Skin of body (tissue), 2 donors: ENCODE data around the gene KLHDC9. TPM values are rescaled to one million over a fixed set of nuclear protein-coding genes. Genes with fewer than 3 reads are reported as not detected.
"Not testable (repeated sequence)": the region's sequence is repeated elsewhere in the genome, so short reads cannot be mapped to it uniquely, and the experiment has no call there.

Source experiments
- DNase-seq: peaks from one replicate; lab custom pipeline; 2025; lab: John Stamatoyannopoulos, UW
- total RNA-seq: library from RNA; depleted of rRNA; stranded (reverse); fragments of >200 nt; gene quantifications from one replicate; pipeline ENCODE4 v1.2.3, GENCODE V29; 2014

KLHDC9 gene
- total RNA-seq, 1 donor from 2014 or later, result not detected

DNA sequence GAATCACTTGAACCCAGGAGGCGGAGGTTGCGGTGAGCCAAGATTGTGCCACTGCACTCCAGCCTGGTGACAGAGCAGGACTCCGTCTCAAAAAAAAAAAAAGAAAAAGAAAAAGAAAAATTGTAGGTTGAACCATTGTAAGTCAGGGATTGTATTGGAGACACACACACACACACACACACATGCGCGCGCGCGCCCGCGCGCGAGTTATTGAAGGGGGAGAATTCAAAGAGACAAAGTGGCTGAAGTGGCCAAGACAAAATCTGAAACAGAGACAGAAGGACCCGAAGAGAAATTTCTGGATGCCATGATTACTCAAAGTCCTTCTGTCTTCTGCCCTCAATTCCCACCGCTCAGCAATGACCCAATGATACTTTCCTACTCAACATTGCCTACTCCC, 3.7 kb upstream of the KLHDC9 start:
- no peak for DNase-seq

DNA sequence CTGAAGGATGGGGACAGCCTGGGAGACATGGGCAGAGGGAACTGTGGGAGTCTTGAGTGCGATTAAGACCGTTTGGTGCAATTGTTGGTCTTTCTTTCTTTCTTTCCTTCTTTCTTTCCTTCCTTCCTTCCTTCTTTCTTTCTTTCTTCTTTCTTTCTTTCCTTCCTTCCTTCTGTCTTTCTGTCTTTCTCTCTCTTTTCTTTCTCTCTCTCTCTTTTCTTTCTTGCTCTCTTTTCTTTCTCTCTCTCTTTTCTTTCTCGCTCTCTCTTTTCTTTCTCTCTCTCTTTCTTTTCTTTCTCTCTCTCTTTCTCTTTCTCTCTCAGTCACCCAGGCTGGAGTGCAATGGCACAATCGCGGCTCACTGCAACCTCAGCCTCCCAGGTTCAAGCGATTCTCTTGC, 2.9 kb upstream of the KLHDC9 start:
- DNase-seq, result no peak

DNA sequence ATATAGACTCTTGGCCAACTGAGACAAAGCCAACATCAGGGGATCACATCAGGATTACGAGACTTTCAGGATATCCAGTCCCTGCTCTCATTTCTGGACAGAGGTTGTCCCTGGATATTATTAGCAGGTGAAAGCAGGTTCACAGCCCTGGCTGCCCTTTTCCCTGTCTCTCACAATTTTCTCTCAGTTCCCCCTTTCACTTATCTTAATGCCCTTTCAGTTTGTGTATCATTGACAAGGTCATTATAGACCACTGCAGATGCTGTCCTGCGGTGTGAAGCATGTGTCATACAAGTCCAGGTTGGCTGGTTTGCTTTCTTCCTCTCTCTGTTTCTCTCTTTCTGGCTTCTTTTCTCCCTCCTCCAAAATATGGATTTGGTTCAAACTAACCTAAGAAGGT, 2.1 kb upstream of the KLHDC9 start:
- no peak for DNase-seq

DNA sequence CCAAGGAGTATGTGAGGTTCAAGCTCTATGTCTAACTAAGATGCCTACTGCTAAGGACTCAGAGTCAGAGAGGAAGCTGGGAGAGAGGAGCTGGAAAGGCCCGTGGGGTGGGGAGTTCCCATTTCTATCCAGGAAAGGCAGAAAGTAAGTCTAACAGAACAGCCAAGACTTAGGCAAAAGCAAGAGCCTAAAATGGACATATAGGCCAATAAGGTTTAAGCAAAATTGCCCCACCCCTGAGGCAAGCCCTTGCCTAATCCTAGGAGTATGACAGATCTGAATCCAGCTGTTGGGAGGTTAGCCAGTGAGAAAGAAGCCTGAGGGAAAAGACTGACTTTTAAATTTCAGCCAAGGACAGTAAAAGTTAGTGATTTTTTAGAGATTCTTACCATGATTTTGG, 1.6 kb upstream of the KLHDC9 start:
- DNase-seq, result peak; percentile 43

DNA sequence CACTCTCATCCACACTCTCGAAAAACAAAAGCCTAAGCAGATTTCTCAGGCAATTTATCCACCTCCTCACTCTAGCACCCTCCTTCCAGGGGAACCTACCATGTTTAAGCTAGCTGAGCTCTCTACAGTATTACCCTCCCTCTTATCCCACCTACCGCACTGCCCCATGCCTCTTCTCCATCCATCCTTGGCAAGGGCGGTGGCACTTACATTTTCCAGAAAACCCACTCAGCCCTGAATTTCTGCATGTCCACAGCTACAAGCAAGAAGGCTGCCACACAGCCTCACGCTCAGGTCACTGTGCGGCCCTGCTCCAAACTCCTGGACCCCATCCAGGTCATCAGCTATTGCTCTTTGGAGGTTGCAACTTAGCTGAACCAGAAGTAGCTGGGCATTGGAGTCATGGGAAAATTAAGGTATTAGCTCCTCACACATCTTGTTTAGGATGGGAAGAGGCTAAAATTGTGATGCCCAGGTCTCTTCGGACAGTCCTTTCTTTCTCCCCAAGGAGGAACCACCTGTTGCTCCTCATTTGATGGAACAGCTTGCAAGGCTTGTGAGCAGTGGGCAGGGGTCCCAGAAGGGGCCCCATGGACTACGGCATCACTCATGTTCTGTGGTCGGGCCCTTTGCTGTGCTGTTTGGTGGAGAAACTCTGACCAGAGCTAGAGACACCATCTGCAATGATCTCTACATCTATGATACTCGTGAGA, 1.1 kb downstream of the KLHDC9 start:
- no peak for DNase-seq

DNA sequence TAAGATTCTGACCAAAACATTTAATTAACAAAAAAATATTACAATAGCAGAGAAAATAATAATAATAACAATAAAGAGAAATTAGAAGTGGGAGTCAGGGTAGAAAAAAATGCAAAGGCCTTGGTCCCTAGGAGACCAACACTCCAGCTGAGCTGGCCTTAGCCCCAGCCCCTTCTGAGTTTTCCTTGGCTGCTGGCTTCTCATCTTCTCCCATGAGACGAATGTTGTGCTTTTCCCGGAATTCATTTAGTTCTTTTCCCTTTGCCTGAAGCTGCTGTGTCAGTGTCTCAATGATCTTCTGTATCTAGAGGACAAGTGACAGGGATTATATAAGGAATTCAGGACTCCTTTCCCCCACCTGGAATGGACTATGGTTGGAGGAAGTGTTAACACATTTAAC, 2.4 kb downstream of the KLHDC9 start:
- no peak for DNase-seq

DNA sequence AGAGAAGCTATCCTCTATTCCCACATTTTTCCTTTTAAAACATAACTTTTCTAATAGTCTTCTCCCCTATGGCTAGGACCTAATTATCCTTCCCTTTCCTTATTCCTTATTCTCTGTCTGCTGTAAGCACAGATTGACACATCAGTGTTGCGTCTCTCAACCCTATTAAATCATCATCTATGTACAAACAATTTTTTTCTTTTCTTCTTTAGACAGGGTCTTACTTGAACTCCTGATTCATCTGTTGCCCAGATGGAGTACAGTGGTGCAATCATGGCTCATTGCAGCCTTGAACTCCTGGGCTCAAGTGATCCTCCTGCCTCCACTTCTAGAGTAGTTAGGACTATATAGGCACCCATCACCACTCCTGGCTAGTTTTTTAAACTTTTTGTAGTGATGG, 8.3 kb downstream of the KLHDC9 start:
- no peak for DNase-seq

DNA sequence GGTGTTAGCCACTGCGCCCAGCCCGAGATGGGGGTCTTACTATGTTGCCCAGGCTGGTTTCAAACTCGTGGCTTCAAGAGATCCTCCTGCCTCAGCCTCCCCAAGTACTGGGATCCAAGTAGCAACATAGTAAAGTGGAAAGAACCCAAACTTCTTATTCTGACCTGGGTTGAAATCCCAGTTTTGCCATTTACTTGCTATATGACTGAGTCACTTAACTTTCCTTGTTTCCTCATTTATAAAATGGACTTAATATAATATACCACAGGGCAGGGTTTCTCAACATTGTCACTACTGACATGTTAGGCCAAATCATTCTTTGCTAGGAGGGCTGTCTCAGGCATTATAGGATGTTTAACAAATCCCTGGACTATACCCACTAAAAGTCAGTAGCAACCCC, 13.0 kb downstream of the KLHDC9 start:
- no peak for DNase-seq

DNA sequence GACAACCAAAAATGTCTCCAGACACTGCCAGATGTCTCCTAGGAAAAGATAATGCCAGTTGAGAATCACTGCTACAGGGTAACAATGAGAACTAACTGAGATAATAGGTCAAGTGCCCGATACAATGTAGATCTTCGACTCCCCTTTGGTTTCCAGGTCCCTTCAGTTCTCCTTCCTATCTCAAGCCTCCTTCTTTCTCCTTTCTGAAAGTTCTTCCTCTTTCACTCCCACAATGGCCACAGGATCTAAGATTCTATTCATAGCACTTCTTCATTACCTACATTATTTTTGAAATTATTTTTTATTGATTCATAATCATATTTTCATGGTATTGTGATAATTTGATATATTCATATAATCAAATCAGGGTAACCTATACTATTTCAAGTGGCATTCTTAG, 13.4 kb downstream of the KLHDC9 start:
- DNase-seq, result no peak

DNA sequence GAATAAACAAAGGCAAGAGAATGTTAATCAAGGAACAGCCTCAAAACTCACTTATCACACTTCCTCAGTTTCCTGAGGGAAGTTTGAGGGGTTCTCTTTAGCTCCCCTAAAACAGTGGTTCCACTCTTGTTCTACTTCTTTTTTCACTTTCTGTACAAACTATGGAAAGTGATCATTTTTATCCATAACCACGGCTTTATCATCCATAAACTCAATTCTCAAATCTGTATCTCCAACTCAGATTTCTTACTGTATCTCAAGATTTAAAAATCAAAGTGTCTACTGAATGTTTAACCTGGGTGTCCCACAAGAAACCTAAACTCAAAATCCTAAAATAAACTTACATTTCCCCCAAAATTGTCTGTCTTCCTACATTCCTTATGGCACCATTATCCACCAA, 15.8 kb downstream of the KLHDC9 start:
- DNase-seq, result no peak

DNA sequence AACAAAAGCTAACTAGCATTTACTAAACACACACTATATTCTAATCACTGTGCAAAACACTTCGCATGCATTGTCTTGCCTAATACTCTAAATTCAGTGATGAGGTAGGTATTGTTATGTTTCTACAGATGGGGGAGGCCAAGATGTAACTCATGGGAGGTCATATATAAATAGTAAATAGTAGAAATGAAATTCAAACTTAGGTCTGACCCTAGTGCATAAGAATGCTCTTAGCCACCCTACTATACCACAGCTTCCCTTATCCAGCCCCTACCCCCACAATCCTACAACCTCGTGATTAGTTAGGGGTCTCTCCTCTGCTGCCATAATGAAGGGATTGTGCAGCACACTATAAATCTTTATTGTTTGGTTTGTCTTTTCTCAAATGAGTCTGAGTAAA, 16.4 kb downstream of the KLHDC9 start:
- no peak for DNase-seq

DNA sequence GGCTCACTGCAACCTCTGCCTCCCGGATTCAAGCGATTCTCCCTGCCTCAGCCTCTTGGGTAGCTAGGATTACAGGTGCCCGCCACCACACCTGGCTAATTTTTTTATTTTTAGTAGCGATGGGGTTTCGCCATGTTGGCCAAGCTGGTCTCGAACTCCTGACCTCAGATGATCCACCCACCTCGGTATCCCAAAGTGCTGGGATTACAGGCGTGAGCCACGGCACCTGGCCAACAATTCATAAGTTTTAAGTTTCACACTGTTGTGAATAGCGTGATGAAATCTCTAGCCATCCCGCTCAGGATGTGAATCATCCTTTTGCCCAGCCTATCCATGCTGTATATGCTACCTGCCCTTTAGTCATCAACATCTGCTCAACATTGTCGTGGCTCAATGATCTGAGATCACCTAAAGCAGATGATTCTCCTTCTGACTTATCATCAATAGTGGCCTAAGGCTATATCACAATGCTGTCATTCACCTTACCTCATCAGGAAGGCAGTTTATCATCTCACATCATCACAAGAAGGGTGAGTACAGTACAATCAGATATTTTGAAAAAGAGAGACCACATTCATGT, 17.1 kb downstream of the KLHDC9 start:
- DNase-seq, result no peak

DNA sequence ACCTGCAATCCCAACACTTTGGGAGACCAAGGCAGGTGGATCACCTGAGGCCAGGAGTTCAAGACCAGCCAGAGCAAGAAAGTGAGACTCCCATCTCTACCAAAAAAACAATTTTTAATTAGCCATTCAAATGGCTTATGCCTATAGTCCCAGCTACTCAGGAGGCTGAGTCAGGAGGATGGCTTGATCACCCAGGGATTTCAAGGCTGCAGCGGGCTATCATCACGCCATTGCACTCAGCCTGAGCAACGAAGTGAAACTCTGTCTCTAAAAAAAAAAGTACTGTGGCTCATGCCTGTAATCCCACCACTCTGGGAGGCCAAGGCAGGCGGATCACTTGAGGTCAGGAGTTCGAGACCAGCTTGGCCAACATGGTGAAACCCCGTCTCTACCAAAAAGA, 17.8 kb downstream of the KLHDC9 start:
- DNase-seq, result not testable (repeated sequence)

DNA sequence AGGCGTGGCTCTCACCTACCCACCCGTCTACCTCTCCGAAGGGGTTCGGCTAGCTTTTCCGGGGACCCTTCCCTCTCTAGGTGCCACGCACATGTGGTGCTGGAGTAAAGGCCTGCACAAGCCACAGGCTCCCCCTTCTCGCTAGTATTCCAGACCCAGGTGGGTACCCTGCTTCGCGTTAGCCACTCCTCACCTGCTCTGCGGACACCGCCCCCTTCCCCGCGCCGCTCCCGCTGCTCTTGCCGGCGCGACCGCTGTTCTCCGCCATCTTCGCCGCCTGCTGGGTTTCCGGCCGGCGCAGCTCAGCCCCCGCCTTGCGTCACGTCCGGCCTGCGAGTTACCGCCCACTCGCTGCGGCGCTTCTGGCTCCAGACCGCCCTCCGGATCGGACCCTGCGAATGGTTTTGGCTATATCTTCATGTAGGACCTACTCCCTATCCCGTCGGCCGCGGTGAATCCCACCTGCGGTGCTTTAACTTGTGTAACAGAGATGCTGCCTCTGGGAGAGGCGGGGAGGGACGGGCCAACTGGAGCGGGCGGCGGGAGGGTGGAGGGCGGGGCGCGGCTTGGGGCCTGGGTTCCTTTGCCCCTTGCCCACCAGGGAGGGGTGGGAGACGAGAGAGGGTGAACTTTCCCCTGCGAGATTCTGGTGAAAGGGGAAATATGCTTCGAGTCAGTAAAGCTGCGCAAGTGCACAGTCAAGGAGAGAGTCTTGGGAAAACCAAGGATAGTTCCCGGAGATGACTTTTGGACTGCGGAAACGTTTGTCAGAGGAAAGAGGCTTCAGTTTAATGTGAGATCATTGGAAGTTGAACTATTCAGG, 19.8 kb downstream of the KLHDC9 start, which contains the start of the genes NIT1 and PFDN2:
TSS of gene NIT1 (plus strand) at position 347 of the 823 bp plus-strand sequence. CDS start at position 419, 72 bp downstream.
TSS of gene PFDN2 (minus strand) at position 279 of the 823 bp plus-strand sequence. CDS start at position 268, 11 bp downstream.
- DNase-seq, result peak; percentile 85

DNA sequence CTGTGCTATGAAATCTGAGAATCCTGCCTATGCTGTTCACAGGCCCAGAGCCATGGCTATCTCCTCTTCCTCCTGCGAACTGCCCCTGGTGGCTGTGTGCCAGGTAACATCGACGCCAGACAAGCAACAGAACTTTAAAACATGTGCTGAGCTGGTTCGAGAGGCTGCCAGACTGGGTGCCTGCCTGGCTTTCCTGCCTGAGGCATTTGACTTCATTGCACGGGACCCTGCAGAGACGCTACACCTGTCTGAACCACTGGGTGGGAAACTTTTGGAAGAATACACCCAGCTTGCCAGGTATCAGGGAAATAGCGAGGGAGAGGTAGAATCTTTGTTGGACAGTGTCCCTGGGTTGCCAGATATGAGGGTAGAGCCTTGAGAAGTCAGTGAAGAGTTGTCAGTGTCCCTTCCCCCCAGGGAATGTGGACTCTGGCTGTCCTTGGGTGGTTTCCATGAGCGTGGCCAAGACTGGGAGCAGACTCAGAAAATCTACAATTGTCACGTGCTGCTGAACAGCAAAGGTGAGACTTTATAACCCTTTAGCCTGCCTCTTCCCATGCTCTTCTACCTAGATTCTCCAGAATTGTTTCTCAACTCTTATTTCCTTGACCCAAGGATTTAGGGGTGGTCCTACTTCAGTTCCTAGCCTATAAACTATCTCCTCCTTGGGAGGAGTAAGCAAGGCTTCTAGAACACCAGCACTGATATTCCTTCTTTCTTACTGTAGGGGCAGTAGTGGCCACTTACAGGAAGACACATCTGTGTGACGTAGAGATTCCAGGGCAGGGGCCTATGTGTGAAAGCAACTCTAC, 21.1 kb downstream of the KLHDC9 start:
- peak; percentile 42 for DNase-seq

DNA sequence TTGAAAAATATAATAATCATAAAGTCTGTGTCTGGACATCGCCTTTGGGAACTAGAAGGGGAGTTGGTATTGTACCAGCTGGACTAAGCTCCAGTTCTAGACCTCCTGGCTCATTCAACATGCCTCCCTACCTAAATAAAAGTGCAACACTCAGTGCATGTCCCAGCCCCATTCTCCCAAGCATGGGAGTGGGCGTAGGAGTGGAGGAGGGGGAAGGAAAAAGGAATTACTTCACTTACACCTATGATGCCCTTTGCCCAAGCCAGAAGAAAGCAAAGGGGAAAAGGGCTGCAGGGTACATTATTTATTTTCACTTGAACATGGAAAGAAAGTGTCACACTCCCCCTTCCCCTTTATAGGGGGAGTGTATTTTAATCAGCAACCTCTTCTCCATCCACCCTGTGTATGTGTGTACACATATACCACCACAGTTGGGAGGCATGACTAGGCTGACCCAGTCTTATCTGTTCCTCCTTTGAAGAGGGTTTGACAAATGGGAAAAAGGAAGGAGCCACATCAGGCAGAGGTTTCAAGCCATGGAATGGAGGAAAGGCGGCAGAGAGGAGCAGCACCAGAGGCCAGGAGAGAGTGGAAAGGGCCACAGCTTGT, 23.0 kb downstream of the KLHDC9 start:
- DNase-seq, result no peak

DNA sequence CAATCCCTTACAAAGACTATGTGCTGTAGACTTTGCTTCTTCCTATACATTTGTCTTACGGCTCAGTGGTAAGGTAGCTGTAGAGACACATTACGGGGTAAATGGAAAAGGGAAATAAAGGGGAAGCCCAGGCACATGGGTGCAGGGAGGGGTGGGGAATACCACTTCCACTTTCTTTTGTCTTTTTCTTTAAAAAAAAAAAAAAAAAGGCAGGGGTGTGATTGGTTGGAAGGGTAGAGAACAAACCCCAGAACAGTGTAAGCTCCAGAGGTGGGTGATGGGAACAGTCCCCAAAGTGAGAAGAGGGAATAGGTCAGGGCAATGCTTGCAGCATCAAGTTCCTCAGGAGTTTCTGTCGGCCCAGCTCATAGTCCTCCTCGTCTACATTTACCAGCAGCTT, 23.7 kb downstream of the KLHDC9 start:
- DNase-seq, result no peak

DNA sequence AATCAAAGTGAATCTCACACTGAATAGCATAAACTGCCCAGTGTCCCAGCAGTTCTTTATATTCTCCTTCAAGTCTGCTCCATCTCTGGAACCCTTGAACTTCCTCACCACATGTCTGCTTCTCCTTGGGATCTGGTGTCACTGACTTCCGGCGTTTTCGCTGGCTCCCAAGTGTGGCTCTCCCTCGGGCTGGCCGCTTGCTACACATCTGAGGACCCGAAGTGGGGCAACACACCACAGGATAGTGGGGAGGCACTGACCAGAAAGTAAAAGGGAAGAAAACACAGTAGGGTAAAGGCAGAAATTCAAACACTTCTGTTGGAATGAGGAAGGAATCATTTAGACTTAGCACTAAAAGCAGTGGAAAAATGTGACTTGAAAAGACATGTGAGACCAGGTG, 24.8 kb downstream of the KLHDC9 start:
- DNase-seq, result no peak

DNA sequence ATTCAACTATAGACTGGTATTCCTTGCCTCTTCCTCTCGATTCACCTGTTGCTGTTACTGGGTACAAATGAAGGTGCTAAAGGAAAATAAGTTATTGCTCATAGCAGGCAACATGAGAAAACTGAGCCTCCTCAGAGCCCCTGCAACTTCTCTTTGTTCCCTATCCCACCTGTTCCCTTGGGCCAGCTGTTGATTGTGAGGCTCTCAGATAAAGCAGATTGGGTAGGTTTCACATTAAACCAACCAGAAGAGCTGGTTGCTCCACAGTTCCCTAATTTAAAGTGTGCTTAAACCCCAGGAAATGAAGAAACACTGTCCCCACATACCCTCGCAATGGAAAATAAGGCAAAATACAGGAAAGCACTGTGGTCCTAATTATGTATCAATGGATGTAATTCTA, 29.5 kb downstream of the KLHDC9 start:
- no peak for DNase-seq

DNA sequence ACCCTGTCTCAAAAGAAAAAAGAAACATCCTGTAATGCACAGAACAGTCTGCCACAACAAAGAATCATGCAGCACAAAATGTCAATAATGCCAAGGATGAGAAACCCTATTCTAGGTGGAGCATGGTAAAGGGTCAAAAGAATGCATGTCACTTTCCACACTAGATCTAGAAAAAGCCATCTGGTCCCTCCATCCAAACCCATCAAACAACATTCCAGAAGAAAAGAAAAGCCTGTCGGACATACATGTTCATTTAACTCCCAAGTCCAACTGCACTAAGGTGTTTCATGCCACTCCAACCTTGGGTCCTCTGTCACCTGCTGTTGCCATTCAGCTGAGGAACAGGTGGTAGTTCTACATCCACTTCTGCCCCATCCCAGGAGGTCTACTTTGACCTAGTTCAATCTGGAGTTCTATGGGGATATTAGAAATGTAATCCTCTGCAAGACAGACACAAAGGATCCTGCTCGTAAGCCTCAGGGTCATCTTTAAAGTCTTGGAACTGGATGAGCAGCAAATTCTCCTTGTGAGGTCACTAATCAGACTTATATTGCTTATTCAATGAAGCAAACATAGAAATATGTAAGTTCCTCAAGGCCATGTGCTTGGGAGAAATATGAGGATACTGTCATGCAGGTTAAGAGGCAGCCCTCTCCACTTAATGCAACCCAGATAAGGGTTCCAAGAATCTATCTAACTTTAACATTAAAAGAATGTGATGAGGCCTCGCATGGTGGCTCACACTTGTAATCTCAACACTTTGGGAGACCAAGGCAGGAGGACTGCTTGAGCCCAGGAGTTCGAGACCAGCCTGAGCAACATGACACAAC, 30.6 kb downstream of the KLHDC9 start:
- DNase-seq, result no peak
